HG02588 (cell line): ENCODE results near the gene CLEC19A.

Experiments
- ATAC-seq: cut with Tn5 transposase; IDR thresholded peaks from one replicate; pipeline ENCODE4 v1.9.1; 2021; ENCODE audit warnings: mild to moderate bottlenecking, moderate library complexity; ENCODE audit not compliant: unreplicated experiment

Gene CLEC19A

GRCh38 chr16:19285431-19285830 lies at the start of gene CLEC19A:
TSS of gene CLEC19A (plus strand) at chr16:19285731. CDS start at chr16:19285852, 121 bp downstream.
- no peak for ATAC-seq

GRCh38 chr16:19235886-19236285 lies 49.6 kb upstream of the CLEC19A start:
- no peak for ATAC-seq

- ATAC-seq = no peak
These were observed 48.8 kb upstream of the CLEC19A start for GRCh38 chr16:19236561-19237209.

DNA sequence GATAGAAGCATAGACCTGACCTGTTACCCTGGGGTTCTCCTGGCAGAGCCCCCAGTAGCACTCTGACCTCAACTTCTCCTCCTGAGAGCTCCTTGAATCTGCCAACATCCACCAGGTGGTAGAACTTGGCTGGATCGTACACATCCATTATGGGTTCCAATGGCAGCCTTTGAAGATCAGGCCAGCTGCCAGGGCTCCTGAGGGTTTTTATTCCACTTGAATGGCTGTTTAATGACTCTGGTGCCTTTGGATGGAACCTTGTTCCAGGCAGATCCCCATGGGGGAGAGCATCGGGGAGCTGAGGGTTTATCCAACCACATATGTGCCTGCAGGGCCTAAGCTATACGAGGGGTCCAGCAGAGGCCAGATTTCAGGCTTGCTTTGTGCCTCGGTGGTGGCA lies 47.1 kb upstream of the CLEC19A start:
- no peak for ATAC-seq

DNA sequence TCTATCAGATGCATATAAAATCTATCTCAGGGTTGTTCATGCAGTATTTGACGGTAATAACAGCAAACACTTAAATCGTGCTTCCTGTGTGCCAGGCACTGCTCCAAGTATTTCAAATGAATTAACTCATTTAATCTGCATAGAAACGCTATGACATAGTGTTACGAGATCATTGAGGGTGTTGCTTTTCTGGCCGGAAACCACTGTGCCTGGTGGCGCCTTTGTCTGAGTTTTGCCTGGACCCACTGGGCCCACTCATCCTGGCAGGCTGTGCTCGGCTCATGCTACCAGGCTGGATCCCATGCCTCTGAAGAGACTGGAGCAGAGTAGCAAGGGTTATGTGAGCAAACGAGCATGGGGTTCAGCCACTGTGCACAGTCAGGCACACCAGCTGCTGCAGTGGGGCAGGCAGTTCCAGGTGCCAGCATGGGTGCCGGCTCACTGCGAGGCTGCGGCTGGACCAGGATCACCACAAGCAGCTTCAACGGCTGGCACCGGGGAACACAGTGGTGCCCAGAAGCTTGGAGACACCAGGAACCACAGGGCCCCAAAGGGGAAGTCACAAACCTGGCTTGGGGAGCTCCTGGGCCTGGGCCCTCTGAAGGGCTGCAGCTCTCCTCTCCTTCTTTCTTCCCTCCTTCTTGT lies 45.9 kb upstream of the CLEC19A start:
- ATAC-seq = no peak

DNA sequence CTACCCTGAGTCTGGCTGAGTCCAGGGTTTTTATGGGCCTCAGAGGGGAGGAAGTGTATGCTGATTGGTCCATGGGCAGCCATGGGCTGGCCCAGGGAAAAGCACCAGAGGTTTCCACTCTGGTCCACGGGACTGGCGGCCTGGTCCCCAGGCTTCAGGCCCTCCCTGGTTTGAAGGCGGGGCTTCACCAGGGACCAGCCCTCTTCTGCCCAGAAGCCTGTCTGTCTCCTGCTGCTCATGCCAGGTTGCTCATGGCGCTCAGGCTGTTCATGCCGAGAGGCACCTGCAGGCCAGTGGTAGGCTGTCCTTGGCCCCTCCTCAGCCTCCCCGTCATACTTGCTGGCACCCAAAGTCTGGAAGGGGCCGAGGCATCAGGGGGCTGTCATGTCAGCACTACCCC lies 45.0 kb upstream of the CLEC19A start:
- no peak for ATAC-seq

- no peak for ATAC-seq
These were observed 44.0 kb upstream of the CLEC19A start for GRCh38 chr16:19241512-19241911.

GRCh38 chr16:19242186-19242585 lies 43.3 kb upstream of the CLEC19A start:
- no peak for ATAC-seq

GRCh38 chr16:19242987-19243575 lies 42.5 kb upstream of the CLEC19A start:
- no peak for ATAC-seq

GRCh38 chr16:19245326-19245925 lies 40.1 kb upstream of the CLEC19A start:
- no peak for ATAC-seq

- no peak for ATAC-seq
These were observed 32.6 kb upstream of the CLEC19A start for GRCh38 chr16:19252904-19253303.

GRCh38 chr16:19254611-19255010 lies 30.9 kb upstream of the CLEC19A start:
- ATAC-seq = no peak

- ATAC-seq = no peak
These were observed 21.3 kb upstream of the CLEC19A start for GRCh38 chr16:19264123-19264673.

GRCh38 chr16:19265380-19265930 lies 20.1 kb upstream of the CLEC19A start:
- no peak for ATAC-seq

- ATAC-seq = no peak
These were observed 18.8 kb upstream of the CLEC19A start for GRCh38 chr16:19266774-19267173.

DNA sequence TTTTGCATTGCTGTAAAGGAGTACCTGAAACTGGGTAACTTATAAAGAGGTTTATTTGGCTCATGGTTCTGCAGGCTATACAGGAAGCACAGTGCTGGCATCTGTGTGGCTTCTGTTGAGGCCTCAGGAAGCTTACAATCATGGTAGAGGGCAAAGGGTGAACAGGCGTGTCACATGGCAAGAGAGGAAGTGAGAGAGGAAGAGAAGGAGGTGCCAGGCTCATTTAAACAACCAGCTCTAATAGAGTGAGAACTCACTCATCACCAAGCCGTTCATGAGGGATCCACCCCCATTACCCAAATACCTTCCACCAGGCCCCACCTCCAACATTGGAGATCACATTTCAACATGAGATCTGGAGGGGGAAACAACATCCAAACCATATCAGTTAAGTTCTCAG lies 16.4 kb upstream of the CLEC19A start:
- no peak for ATAC-seq

- ATAC-seq = no peak
These were observed 11.2 kb upstream of the CLEC19A start for GRCh38 chr16:19274165-19274797.

DNA sequence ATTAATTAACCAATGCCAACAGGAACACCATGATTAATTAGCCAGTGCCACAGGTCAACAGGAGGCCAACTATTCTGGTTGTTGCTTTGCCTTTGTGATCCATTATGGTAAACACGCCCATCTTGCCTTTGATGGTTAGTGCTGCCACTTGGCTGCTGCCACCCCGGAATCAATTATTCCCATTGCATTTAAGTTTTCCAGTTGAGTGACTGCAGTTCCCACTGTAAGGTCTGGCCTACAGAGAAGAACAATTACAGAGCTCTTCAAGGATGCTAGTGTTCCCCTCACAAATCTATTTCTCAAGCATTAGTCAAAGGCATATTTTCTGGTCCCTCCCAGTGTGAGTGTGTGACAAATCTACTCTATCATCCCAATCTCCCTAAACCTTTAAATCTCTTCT lies 7.1 kb upstream of the CLEC19A start:
- ATAC-seq = no peak

- no peak for ATAC-seq
These were observed 4.3 kb upstream of the CLEC19A start for GRCh38 chr16:19281246-19281645.

DNA sequence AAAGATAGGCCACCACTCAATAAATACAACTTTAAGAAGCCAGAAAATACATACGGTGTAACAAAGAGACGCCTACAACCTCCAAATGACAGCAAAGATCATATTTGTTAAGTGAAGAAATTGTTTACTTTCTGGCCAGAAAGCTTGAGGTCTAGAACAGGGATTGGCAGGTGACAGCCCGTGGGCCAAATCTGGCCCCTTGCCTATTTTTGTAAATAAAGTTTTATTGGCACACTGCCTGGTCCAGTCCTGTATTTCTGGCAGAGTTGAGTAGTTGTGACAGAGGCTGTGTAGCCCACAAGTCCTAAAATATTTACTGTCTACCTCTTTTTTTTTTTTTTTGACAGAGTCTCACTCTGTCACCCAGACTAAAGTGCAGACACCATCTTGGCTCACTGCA lies 3.4 kb upstream of the CLEC19A start:
- ATAC-seq = no peak

GRCh38 chr16:19283637-19284036 lies 1.9 kb upstream of the CLEC19A start:
- no peak for ATAC-seq
